GM21515 (cell line): Measurements from ENCODE around the gene C13orf46.
"Not testable (repeated sequence)": the region's sequence is repeated elsewhere in the genome, so short reads cannot be mapped to it uniquely, and the experiment has no call there.

Source experiments
- ATAC-seq: cut with Tn5 transposase; IDR thresholded peaks from one replicate; pipeline ENCODE4 v1.9.1; 2021; ENCODE audit not compliant: unreplicated experiment

The C13orf46 gene

GRCh38 chr13:113995051-113995601 lies 21.2 kb upstream of the C13orf46 start:
- ATAC-seq, result no peak

- ATAC-seq, result no peak
Observed at GRCh38 chr13:113992276-113993005, 18.6 kb upstream of the C13orf46 start.

GRCh38 chr13:113991676-113992179 lies 17.9 kb upstream of the C13orf46 start:
- ATAC-seq, result no peak

- no peak for ATAC-seq
Observed at GRCh38 chr13:113991191-113991669, 17.4 kb upstream of the C13orf46 start.

- no peak for ATAC-seq
Observed at GRCh38 chr13:113990321-113990837, 16.5 kb upstream of the C13orf46 start.

GRCh38 chr13:113989585-113990300 lies 15.9 kb upstream of the C13orf46 start:
- ATAC-seq, result no peak

GRCh38 chr13:113988859-113989258 lies 15.0 kb upstream of the C13orf46 start:
- not testable (repeated sequence) for ATAC-seq

- no peak for ATAC-seq
Observed at GRCh38 chr13:113982296-113982661, 8.4 kb upstream of the C13orf46 start.

GRCh38 chr13:113981611-113982295 lies 7.9 kb upstream of the C13orf46 start:
- no peak for ATAC-seq

- no peak for ATAC-seq
Observed at GRCh38 chr13:113981194-113981605, 7.3 kb upstream of the C13orf46 start.

- no peak for ATAC-seq
Observed at GRCh38 chr13:113980489-113981064, 6.7 kb upstream of the C13orf46 start.

GRCh38 chr13:113979791-113980471 lies 6.1 kb upstream of the C13orf46 start:
- ATAC-seq, result no peak

GRCh38 chr13:113978741-113979481 lies 5.0 kb upstream of the C13orf46 start:
- no peak for ATAC-seq

GRCh38 chr13:113977976-113978375 lies 4.1 kb upstream of the C13orf46 start:
- no peak for ATAC-seq

GRCh38 chr13:113976711-113977684 lies 3.1 kb upstream of the C13orf46 start:
- no peak for ATAC-seq

GRCh38 chr13:113975416-113975815 lies 1.5 kb upstream of the C13orf46 start:
- ATAC-seq, result no peak

- no peak for ATAC-seq
Observed at GRCh38 chr13:113974304-113975281, 717 bp upstream of the C13orf46 start.
